GM12892 (cell line): ENCODE measurements around the gene NFATC1. TPM values are rescaled to one million over a fixed set of nuclear protein-coding genes. Genes with fewer than 3 reads are reported as not detected.

Source experiments
- DNase-seq: peaks from one replicate; pipeline ENCODE4 v3.0.0; 2011; ENCODE audit not compliant: insufficient read length
- FAIRE-seq: peaks from 2 replicates; lab custom pipeline; 2011; peaks lifted over from hg19 to GRCh38; lab: Jason Lieb, UNC
- POLR2A ChIP-seq: IDR thresholded peaks from 2 replicates; pipeline ENCODE4 v1.6.1; 2011; ENCODE audit warnings: low read depth, low read length, control low read depth
- POLR2AphosphoS5 ChIP-seq: IDR thresholded peaks from 2 replicates; pipeline ENCODE4 v1.6.1; 2011; ENCODE audit warnings: low read depth, low read length, control low read depth
- TAF1 ChIP-seq: IDR thresholded peaks from 2 replicates; pipeline ENCODE4 v1.6.1; 2011; ENCODE audit warnings: low read depth, mild to moderate bottlenecking, control low read depth, low read length, borderline replicate concordance
- polyA plus RNA-seq: library from polyadenylated mRNA; unstranded; fragments of >200 nt; gene quantifications from one replicate; pipeline ENCODE4 v1.2.1, GENCODE V29; 2012; ENCODE audit warnings: missing spikeins, inconsistent platforms; ENCODE audit not compliant: missing spikeins

NFATC1 gene
- 13.0 TPM for polyA plus RNA-seq

- DNase-seq = no peak
- no peak for FAIRE-seq
- TF ChIP-seq TAF1 (no peak), POLR2AphosphoS5 (no peak), POLR2A (peak; percentile 35; the same call in 1 of the 2 replicates)
These were observed at the start of gene NFATC1 for GRCh38 chr18:79395761-79396404. Gene NFATC1 (plus strand): TSS chr18:79395930. CDS start chr18:79396225, 295 bp downstream.

DNA sequence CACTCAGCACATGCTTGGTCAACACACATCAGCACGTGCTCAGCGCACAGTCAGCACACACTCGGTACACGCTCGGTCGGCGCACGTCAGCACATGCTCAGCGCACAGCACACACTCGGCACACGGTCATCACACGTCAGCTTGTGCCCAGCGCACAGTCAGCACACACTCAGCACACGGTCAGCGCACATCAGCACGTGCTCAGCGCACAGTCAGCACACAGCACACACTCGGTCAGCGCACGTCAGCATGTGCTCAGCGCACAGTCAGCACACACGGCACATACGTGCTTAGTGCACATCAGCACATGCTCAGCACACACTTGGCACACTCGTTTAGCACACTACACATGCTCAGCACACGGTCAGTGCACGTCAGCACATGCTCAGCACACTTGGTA lies 49.7 kb upstream of the NFATC1 start:
- no peak for DNase-seq
- TF ChIP-seq TAF1 = no peak
- no peak for TF ChIP-seq POLR2A
- TF ChIP-seq POLR2AphosphoS5 = no peak
- no peak for FAIRE-seq

GRCh38 chr18:79348066-79348465 lies 47.7 kb upstream of the NFATC1 start:
- no peak for TF ChIP-seq POLR2AphosphoS5
- no peak for TF ChIP-seq TAF1
- TF ChIP-seq POLR2A = no peak
- no peak for FAIRE-seq
- DNase-seq = no peak

DNA sequence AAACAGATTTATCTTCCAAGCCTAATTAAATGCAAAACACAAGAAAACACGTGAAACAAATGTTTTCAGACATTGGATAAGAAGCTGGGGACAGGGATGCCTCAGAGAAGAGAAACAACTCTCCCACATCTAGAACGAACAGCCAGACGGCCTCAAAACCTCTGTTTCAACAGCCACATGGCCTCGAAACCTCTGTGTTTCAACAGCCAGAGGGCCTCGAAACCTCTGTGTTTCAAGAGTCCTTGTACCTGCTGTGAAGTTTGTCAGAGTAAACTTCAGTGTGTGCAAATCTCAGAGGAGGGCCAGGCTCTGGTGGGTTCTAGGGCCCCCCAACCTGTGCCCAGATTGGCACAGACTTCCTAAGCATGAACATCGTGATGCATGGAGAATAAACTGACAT lies 43.3 kb upstream of the NFATC1 start:
- DNase-seq (no peak), FAIRE-seq (no peak)
- TF ChIP-seq POLR2A = no peak
- TF ChIP-seq TAF1 = no peak
- no peak for TF ChIP-seq POLR2AphosphoS5

DNA sequence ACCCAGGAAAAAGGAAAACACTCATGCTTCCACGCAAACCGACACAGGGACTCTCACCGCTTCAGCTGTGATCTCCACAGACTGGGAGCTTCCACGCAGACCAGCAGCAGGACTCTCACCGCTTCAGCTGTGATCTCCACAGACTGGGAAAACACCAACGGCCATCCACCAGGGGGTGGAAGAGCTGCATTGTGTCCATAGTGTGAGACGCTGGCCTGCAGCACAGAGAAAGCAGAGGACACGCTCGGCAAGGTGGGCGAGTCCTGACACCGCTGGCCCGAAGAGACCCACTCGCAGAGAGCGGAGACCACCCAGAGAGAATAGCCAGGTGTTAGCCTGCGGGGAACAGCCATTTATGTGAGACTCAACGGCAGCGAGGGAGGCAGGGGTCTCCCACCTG lies 42.5 kb upstream of the NFATC1 start:
- FAIRE-seq = no peak
- no peak for DNase-seq
- TF ChIP-seq TAF1 = no peak
- no peak for TF ChIP-seq POLR2AphosphoS5
- no peak for TF ChIP-seq POLR2A

DNA sequence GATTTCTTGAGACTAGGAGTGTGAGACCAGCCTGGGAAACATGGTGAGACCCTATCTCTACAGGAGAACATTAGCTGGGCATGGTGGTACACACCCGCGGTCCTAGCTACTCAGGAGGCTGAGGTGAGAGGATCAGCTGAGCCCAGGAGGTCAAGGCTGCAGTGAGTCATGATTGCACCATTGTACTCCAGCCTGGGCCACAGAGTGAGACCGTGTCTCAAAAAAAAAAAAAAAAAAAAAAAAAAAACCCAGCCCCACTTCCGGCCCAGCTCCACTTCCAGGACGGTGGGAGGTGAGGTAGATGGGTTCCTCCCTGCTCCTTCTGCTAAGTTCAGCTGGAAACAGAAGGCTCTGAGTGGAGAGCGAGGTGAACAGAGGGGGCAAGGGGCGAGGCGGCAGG lies 41.4 kb upstream of the NFATC1 start:
- TF ChIP-seq TAF1 (no peak), POLR2A (no peak), POLR2AphosphoS5 (no peak)
- DNase-seq (no peak), FAIRE-seq (no peak)

GRCh38 chr18:79355433-79356335 lies 40.0 kb upstream of the NFATC1 start:
- FAIRE-seq (no peak), DNase-seq (no peak)
- TF ChIP-seq TAF1 = no peak
- no peak for TF ChIP-seq POLR2A
- TF ChIP-seq POLR2AphosphoS5 = no peak

- DNase-seq (no peak), FAIRE-seq (no peak)
- TF ChIP-seq POLR2A (no peak), TAF1 (no peak), POLR2AphosphoS5 (no peak)
These were observed 39.3 kb upstream of the NFATC1 start for GRCh38 chr18:79356435-79356834.

DNA sequence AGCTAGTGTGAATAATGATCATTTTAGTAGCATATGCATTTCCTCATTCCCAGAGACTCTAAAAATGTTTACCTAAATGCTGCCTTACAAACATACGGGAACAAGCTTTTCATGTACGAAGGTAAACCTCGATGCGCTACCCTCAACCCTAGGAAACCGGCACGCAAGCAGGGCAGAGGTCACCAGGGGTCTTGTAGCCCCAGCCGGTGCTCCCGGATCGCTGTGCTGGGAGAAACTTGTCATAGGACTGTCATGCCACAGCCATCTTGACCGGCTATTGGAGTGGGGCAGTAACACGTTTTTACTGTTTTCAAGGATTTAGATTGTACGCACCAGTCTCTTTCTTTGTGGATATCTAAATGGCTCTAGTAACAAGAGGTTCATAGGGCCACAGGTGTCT lies 34.8 kb upstream of the NFATC1 start:
- FAIRE-seq (no peak), DNase-seq (no peak)
- TF ChIP-seq POLR2AphosphoS5 (no peak), TAF1 (no peak), POLR2A (no peak)

- TF ChIP-seq TAF1 (no peak), POLR2AphosphoS5 (no peak), POLR2A (no peak)
- no peak for DNase-seq
- no peak for FAIRE-seq
These were observed 33.8 kb upstream of the NFATC1 start for GRCh38 chr18:79361766-79362522.

- no peak for FAIRE-seq
- TF ChIP-seq TAF1 (no peak), POLR2AphosphoS5 (no peak), POLR2A (no peak)
These were observed 30.0 kb upstream of the NFATC1 start for GRCh38 chr18:79365701-79366100.

More at GRCh38 chr18:79365701-79366100, 30.0 kb upstream of the NFATC1 start:
- DNase-seq = no peak
